ENCODE data around the gene ZBTB12. TPM values are rescaled to one million over a fixed set of nuclear protein-coding genes. Genes with fewer than 3 reads are reported as not detected.
"Not testable (repeated sequence)": the region's sequence is repeated elsewhere in the genome, so short reads cannot be mapped to it uniquely, and the experiment has no call there.

The ZBTB12 gene
- total RNA-seq, 4 donors from 2014 or later, result 0.49 to 2.6 (median 1.5) TPM

GRCh38 chr6:31858707-31859106, 43.2 kb downstream of the ZBTB12 start:
- no peak for DNase-seq (ENCODE audit: low spot score in 2 of 2)
- Histone ChIP-seq H3K36me3 (peaks cover 32% of the 10 kb centered on the region), H3K4me1 (peaks cover 22% of the 10 kb centered on the region), H3K27me3 (no peaks in the 10 kb centered on the region), H3K4me3 (no peak overlapping the region), H3K9me3 (no peaks in the 10 kb centered on the region), H3K27ac (no peak overlapping the region)
- WGBS, result 89% methylated on average over 8 of the region's 8 CpGs
- TF ChIP-seq EP300 (IDR thresholded peaks at IDR 0.05) (no peak), POLR2A (IDR thresholded peaks at IDR 0.05) (no peak), POLR2AphosphoS5 (IDR thresholded peaks at IDR 0.05) (no peak)
- TF ChIP-seq, protein P1, sequence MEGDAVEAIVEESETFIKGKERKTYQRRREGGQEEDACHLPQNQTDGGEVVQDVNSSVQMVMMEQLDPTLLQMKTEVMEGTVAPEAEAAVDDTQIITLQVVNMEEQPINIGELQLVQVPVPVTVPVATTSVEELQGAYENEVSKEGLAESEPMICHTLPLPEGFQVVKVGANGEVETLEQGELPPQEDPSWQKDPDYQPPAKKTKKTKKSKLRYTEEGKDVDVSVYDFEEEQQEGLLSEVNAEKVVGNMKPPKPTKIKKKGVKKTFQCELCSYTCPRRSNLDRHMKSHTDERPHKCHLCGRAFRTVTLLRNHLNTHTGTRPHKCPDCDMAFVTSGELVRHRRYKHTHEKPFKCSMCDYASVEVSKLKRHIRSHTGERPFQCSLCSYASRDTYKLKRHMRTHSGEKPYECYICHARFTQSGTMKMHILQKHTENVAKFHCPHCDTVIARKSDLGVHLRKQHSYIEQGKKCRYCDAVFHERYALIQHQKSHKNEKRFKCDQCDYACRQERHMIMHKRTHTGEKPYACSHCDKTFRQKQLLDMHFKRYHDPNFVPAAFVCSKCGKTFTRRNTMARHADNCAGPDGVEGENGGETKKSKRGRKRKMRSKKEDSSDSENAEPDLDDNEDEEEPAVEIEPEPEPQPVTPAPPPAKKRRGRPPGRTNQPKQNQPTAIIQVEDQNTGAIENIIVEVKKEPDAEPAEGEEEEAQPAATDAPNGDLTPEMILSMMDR (IDR thresholded peaks at IDR 0.05), result no peak

DNA sequence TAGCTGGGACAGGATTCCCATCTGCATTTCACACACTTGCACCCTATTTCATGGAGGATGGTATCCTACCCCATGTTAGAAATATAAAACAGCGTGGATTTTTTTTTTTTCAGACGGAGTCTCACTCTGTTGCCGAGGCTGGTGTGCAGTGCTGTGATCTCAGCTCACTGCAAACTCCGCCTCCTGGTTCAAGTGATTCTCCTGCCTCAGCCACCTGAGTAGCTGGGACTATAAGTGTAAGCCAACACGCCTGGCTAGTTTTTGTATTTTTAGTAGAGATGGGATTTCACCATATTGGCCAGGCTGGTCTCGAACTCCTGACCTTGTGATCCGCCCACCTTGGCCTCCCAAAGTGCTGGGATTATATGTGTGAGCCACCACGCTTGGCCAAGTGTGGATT, 44.1 kb downstream of the ZBTB12 start:
- peaks cover 32% of the 10 kb centered on the region for H3K36me3 ChIP-seq
- not testable (repeated sequence) for DNase-seq (ENCODE audit: low spot score in 2 of 2)
- 93% methylated on average over 8 of the region's 8 CpGs for WGBS

GRCh38 chr6:31851980-31852718, 49.7 kb downstream of the ZBTB12 start:
- not testable (repeated sequence) for DNase-seq (ENCODE audit: low spot score in 2 of 2); H3K27ac ChIP-seq; H3K4me3 ChIP-seq; H3K36me3 ChIP-seq; H3K27me3 ChIP-seq; H3K4me1 ChIP-seq; H3K9me3 ChIP-seq
- WGBS, result 82% methylated on average over 16 of the region's 35 CpGs

More for the DNA sequence above, 44.1 kb downstream of the ZBTB12 start:
- not testable (repeated sequence) for H3K27ac ChIP-seq, H3K9me3 ChIP-seq, H3K27me3 ChIP-seq, H3K4me3 ChIP-seq
- peaks cover 15% of the 10 kb centered on the region for H3K4me1 ChIP-seq

DNA sequence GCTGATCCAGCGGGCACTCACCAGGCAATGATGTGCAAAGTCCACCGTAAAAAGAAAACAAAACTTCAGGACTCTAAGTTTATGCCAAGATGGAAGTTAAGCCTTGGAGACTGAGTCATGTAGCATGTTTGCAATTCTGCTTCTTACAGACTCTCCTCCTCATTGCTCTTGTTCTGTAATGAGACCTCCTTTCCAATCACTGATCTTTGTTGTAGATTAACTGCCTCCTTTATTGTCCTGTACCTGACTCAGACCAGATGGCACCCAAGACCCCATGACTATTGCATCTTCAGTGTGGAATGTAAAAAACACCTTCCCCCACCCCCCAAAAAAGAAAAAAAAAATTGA, 50.4 kb downstream of the ZBTB12 start:
- WGBS, result 79% methylated on average over 2 of the region's 2 CpGs

GRCh38 chr6:31850765-31851484, 51.0 kb downstream of the ZBTB12 start:
- no peaks in the 10 kb centered on the region for H3K27me3 ChIP-seq
- no peaks in the 10 kb centered on the region for H3K36me3 ChIP-seq
- H3K4me1 ChIP-seq, result no peaks in the 10 kb centered on the region
- H3K4me3 ChIP-seq, result no peak overlapping the region
- WGBS, result 86% methylated on average over 2 of the region's 2 CpGs
- no peak for TF ChIP-seq POLR2AphosphoS5 (IDR thresholded peaks at IDR 0.05)
- TF ChIP-seq, protein P1 (IDR thresholded peaks at IDR 0.05), result no peak
- no peak for TF ChIP-seq POLR2A (IDR thresholded peaks at IDR 0.05)
- TF ChIP-seq EP300 (IDR thresholded peaks at IDR 0.05), result no peak
- no peaks in the 10 kb centered on the region for H3K9me3 ChIP-seq
- DNase-seq (ENCODE audit: low spot score in 2 of 2), result no peak
- H3K27ac ChIP-seq, result no peak overlapping the region

More for the DNA sequence above, 50.4 kb downstream of the ZBTB12 start:
- DNase-seq (ENCODE audit: low spot score in 2 of 2), result no peak
- Histone ChIP-seq H3K4me1 (no peaks in the 10 kb centered on the region), H3K36me3 (no peaks in the 10 kb centered on the region), H3K27me3 (no peaks in the 10 kb centered on the region), H3K4me3 (no peak overlapping the region), H3K9me3 (no peaks in the 10 kb centered on the region), H3K27ac (no peak overlapping the region)
- TF ChIP-seq POLR2AphosphoS5 (IDR thresholded peaks at IDR 0.05) (no peak), POLR2A (IDR thresholded peaks at IDR 0.05) (no peak)
- TF ChIP-seq, protein P1 (IDR thresholded peaks at IDR 0.05), result no peak

Other genes with a start within 250 kb of the ZBTB12 start
- gene BAG6, start 249.4 kb downstream of the ZBTB12 start, total RNA-seq, result 100 to 1,000 TPM; 239 to 360 (median 309) TPM
- 1 to 10 TPM; 2.8 to 8.3 (median 6.1) TPM for gene APOM, start 246.2 kb downstream of the ZBTB12 start, total RNA-seq
- 10 to 100 TPM; 31.6 to 41.0 (median 38.1) TPM for gene C6orf47, start 241.3 kb downstream of the ZBTB12 start, total RNA-seq
- 10 to 100 TPM; 15.0 to 22.6 (median 20.1) TPM for gene GPANK1, start 237.1 kb downstream of the ZBTB12 start, total RNA-seq
- 100 to 1,000 TPM; 381 to 429 (median 403) TPM for gene CSNK2B, start 236.0 kb downstream of the ZBTB12 start, total RNA-seq
- 10 to 100 TPM; 11.4 to 63.7 (median 13.9) TPM for gene LY6G5B, start 232.1 kb downstream of the ZBTB12 start, total RNA-seq
- 1 to 10 TPM in 1 of 4 donors, under 1 TPM in 1, not detected in 2; 0.73 to 5.1 TPM for gene LY6G5C, start 221.0 kb downstream of the ZBTB12 start, total RNA-seq
- 10 to 100 TPM; 49.4 to 68.2 (median 57.3) TPM for gene ABHD16A, start 198.8 kb downstream of the ZBTB12 start, total RNA-seq
- gene LY6G6F, start 195.2 kb downstream of the ZBTB12 start, total RNA-seq, result not detected
- 10 to 100 TPM in 1 of 4 donors, 1 to 10 TPM in 1, not detected in 2; 5.5 to 30.8 TPM for gene LY6G6D, start 186.7 kb downstream of the ZBTB12 start, total RNA-seq
- gene LY6G6C, start 180.3 kb downstream of the ZBTB12 start, total RNA-seq, result 100 to 1,000 TPM in 3 of 4 donors, 10 to 100 TPM in 1; 80.0 to 376 (median 338) TPM
- 1 to 10 TPM; 1.6 to 4.6 (median 4.5) TPM for gene MPIG6B, start 178.7 kb downstream of the ZBTB12 start, total RNA-seq
- 10 to 100 TPM; 66.8 to 84.2 (median 68.3) TPM for gene DDAH2, start 172.8 kb downstream of the ZBTB12 start, total RNA-seq
- gene CLIC1, start 165.6 kb downstream of the ZBTB12 start, total RNA-seq, result 100 to 1,000 TPM; 239 to 420 (median 333) TPM
- gene MSH5, start 162.1 kb downstream of the ZBTB12 start, total RNA-seq, result 10 to 100 TPM; 12.6 to 60.1 (median 17.2) TPM
- gene SAPCD1, start 139.4 kb downstream of the ZBTB12 start, total RNA-seq, result 10 to 100 TPM in 3 of 4 donors, 1 to 10 TPM in 1; 9.3 to 42.2 (median 20.3) TPM
- gene VWA7, start 124.8 kb downstream of the ZBTB12 start, total RNA-seq, result 1 to 10 TPM; 1.3 to 3.3 (median 2.3) TPM
- 10 to 100 TPM; 48.8 to 60.0 (median 59.1) TPM for gene VARS1, start 106.3 kb downstream of the ZBTB12 start, total RNA-seq
- gene LSM2, start 95.1 kb downstream of the ZBTB12 start, total RNA-seq, result 10 to 100 TPM; 21.7 to 39.5 (median 30.2) TPM
- gene HSPA1L, start 86.8 kb downstream of the ZBTB12 start, total RNA-seq, result 1 to 10 TPM in 3 of 4 donors, under 1 TPM in 1; 0.83 to 3.1 (median 1.8) TPM
- 100 to 1,000 TPM; 200 to 464 (median 408) TPM for gene HSPA1A, start 86.5 kb downstream of the ZBTB12 start, total RNA-seq
- 100 to 1,000 TPM; 243 to 686 (median 558) TPM for gene HSPA1B, start 74.3 kb downstream of the ZBTB12 start, total RNA-seq
- gene NEU1, start 39.3 kb downstream of the ZBTB12 start, total RNA-seq, result 10 to 100 TPM; 22.2 to 42.7 (median 39.8) TPM
- gene SLC44A4, start 23.1 kb downstream of the ZBTB12 start, total RNA-seq, result 1 to 10 TPM; 1.4 to 7.4 (median 4.1) TPM
- 10 to 100 TPM; 38.7 to 48.9 (median 42.9) TPM for gene EHMT2, start 4.4 kb downstream of the ZBTB12 start, total RNA-seq
- gene C2, start 25.6 kb upstream of the ZBTB12 start, total RNA-seq, result 1 to 10 TPM; 2.6 to 6.4 (median 4.1) TPM
- gene CFB, start 44.0 kb upstream of the ZBTB12 start, total RNA-seq, result 1 to 10 TPM; 3.7 to 6.8 (median 5.1) TPM
- gene NELFE, start 56.9 kb upstream of the ZBTB12 start, total RNA-seq, result 10 to 100 TPM; 56.7 to 72.1 (median 65.8) TPM
- gene SKIC2, start 57.1 kb upstream of the ZBTB12 start, total RNA-seq, result 10 to 100 TPM; 31.3 to 60.4 (median 49.3) TPM
- 10 to 100 TPM; 13.1 to 25.3 (median 16.4) TPM for gene DXO, start 70.1 kb upstream of the ZBTB12 start, total RNA-seq
- 10 to 100 TPM in 1 of 4 donors, 1 to 10 TPM in 3; 4.0 to 10.2 (median 5.3) TPM for gene C4A, start 80.0 kb upstream of the ZBTB12 start, total RNA-seq
- gene C4B, start 112.7 kb upstream of the ZBTB12 start, total RNA-seq, result 1 to 10 TPM; 1.3 to 9.4 (median 5.1) TPM
- 1 to 10 TPM in 1 of 4 donors, under 1 TPM in 1, not detected in 2; 0.39 to 2.3 TPM for gene CYP21A2, start 136.3 kb upstream of the ZBTB12 start, total RNA-seq
- gene TNXB, start 207.3 kb upstream of the ZBTB12 start, total RNA-seq, result 10 to 100 TPM; 25.7 to 52.5 (median 40.2) TPM
- 100 to 1,000 TPM in 1 of 4 donors, 10 to 100 TPM in 3; 55.8 to 161 (median 74.0) TPM for gene ATF6B, start 226.2 kb upstream of the ZBTB12 start, total RNA-seq
- gene FKBPL, start 228.2 kb upstream of the ZBTB12 start, total RNA-seq, result 10 to 100 TPM in 1 of 4 donors, 1 to 10 TPM in 3; 3.5 to 10.6 (median 5.6) TPM
- gene PRRT1, start 249.9 kb upstream of the ZBTB12 start, total RNA-seq, result 1 to 10 TPM in 1 of 4 donors, under 1 TPM in 3; 0.42 to 2.1 (median 0.45) TPM